Gastrocnemius medialis (tissue), 4 donors: ENCODE measurements around the gene CMPK1.

Source experiments
- CTCF ChIP-seq, 5 experiments: fragments of 450-650 bp in 3 of 5; fragments of 200-600 bp in 2 of 5; sonication (generic) in 2 of 5; IDR thresholded peaks in 4 of 5; conservative IDR thresholded peaks in 1 of 5; 1 replicate in 4 of 5; 2 replicates in 1 of 5; pipeline ENCODE4 v1.5.1; 2016 to 2019; ENCODE audit warnings: antibody characterized with exemption in 5 of 5, mild to moderate bottlenecking in 3 of 5, moderate library complexity in 3 of 5
- POLR2A ChIP-seq, 2 donors: fragments of 450-650 bp; IDR thresholded peaks; one replicate each; pipeline ENCODE4 v1.6.1; 2017; ENCODE audit warnings: antibody characterized with exemption in 2 of 2, mild to moderate bottlenecking in 2 of 2, moderate library complexity in 2 of 2

GRCh38 chr1:47333922-47334764 is 553 bp downstream of the CMPK1 start:
- peak; percentile 73 to 76 for TF ChIP-seq POLR2A (IDR thresholded peaks at IDR 0.05)
- peak in 2 of 5 experiments; percentile 40 to 46 for TF ChIP-seq CTCF (IDR thresholded peaks at IDR 0.05 in 4 of 5, conservative IDR thresholded peaks at IDR 0.05 in 1 of 5)
